ENCODE data around the gene TMEM108. TPM values are rescaled to one million over a fixed set of nuclear protein-coding genes. Genes with fewer than 3 reads are reported as not detected.

TMEM108 gene
- total RNA-seq, 4 donors from 2014 or later = 2.6 to 9.2 (median 4.6) TPM

DNA sequence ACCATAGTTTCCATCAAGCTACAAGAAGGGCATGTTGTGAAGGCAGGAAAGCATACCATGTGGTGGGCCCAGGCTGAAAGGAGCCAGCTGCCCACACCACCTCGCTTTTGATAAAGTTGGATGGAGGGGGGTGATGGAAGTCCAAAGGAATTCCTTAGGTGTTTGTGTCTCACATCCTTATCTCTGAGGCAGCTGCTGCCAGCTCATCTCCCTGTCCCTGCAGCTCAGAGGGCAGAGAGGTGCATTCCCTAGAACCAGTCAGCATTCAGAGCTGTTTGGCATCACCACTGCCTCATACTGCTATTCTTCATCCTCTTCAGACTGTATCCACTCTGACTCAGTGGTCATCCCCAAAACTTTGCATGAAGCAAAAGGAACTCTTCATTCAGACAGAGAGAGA lies 220.2 kb downstream of the TMEM108 start:
- H3K4me3 ChIP-seq (replicated peaks in 1 of 3) = no peak overlapping the region
- no peaks in the 10 kb centered on the region for H3K27me3 ChIP-seq
- H3K36me3 ChIP-seq = no peaks in the 10 kb centered on the region
- TF ChIP-seq, protein P1, sequence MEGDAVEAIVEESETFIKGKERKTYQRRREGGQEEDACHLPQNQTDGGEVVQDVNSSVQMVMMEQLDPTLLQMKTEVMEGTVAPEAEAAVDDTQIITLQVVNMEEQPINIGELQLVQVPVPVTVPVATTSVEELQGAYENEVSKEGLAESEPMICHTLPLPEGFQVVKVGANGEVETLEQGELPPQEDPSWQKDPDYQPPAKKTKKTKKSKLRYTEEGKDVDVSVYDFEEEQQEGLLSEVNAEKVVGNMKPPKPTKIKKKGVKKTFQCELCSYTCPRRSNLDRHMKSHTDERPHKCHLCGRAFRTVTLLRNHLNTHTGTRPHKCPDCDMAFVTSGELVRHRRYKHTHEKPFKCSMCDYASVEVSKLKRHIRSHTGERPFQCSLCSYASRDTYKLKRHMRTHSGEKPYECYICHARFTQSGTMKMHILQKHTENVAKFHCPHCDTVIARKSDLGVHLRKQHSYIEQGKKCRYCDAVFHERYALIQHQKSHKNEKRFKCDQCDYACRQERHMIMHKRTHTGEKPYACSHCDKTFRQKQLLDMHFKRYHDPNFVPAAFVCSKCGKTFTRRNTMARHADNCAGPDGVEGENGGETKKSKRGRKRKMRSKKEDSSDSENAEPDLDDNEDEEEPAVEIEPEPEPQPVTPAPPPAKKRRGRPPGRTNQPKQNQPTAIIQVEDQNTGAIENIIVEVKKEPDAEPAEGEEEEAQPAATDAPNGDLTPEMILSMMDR (IDR thresholded peaks at IDR 0.05) = no peak
- TF ChIP-seq POLR2A (IDR thresholded peaks at IDR 0.05) = no peak
- intact Hi-C loops (cut with DNase I) = no loop called here
- DNase-seq = no peak
- 88 to 100% methylated on average over 1 of the region's 1 CpG for WGBS, 2 donors
- H3K27ac ChIP-seq = no peak overlapping the region
- no peaks in the 10 kb centered on the region for H3K4me1 ChIP-seq
- H3K9me3 ChIP-seq = no peaks in the 10 kb centered on the region

GRCh38 chr3:133259767-133260166 lies 221.6 kb downstream of the TMEM108 start:
- 68 to 98% methylated on average over 4 of the region's 4 CpGs for WGBS, 2 donors
- no peaks in the 10 kb centered on the region for H3K4me1 ChIP-seq
- no peak overlapping the region for H3K4me3 ChIP-seq (replicated peaks in 1 of 3)
- H3K36me3 ChIP-seq = no peaks in the 10 kb centered on the region
- no peak for DNase-seq
- TF ChIP-seq POLR2A (IDR thresholded peaks at IDR 0.05) = no peak
- TF ChIP-seq, protein P1 (IDR thresholded peaks at IDR 0.05) = no peak
- intact Hi-C loops (cut with DNase I) = no loop called here
- H3K27ac ChIP-seq = no peak overlapping the region
- H3K27me3 ChIP-seq = no peaks in the 10 kb centered on the region
- no peaks in the 10 kb centered on the region for H3K9me3 ChIP-seq

- WGBS, 2 donors = 84 to 93% methylated on average over 2 of the region's 2 CpGs
- H3K27ac ChIP-seq = no peak overlapping the region
- H3K9me3 ChIP-seq = no peaks in the 10 kb centered on the region
- no peak for DNase-seq
- no peaks in the 10 kb centered on the region for H3K27me3 ChIP-seq
- no peaks in the 10 kb centered on the region for H3K4me1 ChIP-seq
- H3K36me3 ChIP-seq = no peaks in the 10 kb centered on the region
- H3K4me3 ChIP-seq (replicated peaks in 1 of 3) = no peak overlapping the region
- TF ChIP-seq, protein P1 (IDR thresholded peaks at IDR 0.05) = no peak
- intact Hi-C loops (cut with DNase I) = no loop called here
Measured at GRCh38 chr3:133262333-133262732, 224.1 kb downstream of the TMEM108 start.

DNA sequence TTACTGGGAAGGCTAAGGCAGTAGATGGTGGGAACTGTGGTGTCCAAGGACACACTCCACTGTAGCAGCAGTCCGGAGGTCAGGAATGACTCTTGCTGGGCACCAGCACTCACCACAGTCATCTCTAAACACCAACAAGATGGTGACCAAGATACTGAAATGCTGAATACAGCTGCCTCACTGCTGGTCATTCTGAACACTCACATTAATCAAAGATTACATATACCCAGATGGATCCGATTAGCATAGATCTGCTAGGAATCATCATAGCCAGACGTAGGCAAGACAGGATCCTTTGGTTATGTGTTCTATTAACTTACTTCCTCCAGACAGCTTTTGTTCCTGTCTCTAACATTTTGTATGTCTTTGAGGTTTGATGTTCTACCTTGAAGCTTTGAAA lies 226.7 kb downstream of the TMEM108 start:
- H3K27me3 ChIP-seq = no peaks in the 10 kb centered on the region
- no peak overlapping the region for H3K4me3 ChIP-seq (replicated peaks in 1 of 3)
- peaks cover 0 to 11% of the 10 kb centered on the region in 2 donors for H3K4me1 ChIP-seq
- intact Hi-C loops (cut with DNase I) = no loop called here
- no peaks in the 10 kb centered on the region for H3K36me3 ChIP-seq
- no peak for TF ChIP-seq POLR2A (IDR thresholded peaks at IDR 0.05)
- TF ChIP-seq, protein P1 (IDR thresholded peaks at IDR 0.05) = no peak
- no peak for DNase-seq
- H3K9me3 ChIP-seq = no peaks in the 10 kb centered on the region
- WGBS, 2 donors = 82 to 93% methylated on average over 3 of the region's 3 CpGs
- H3K27ac ChIP-seq = no peak overlapping the region

GRCh38 chr3:133268726-133269134 lies 230.5 kb downstream of the TMEM108 start:
- no peak for DNase-seq
- Histone ChIP-seq H3K4me1 (peaks cover 0 to 11% of the 10 kb centered on the region in 2 donors), H3K36me3 (no peaks in the 10 kb centered on the region), H3K27me3 (no peaks in the 10 kb centered on the region), H3K4me3 (replicated peaks in 1 of 3) (no peak overlapping the region), H3K27ac (no peak overlapping the region), H3K9me3 (no peaks in the 10 kb centered on the region)
- TF ChIP-seq, protein P1 (IDR thresholded peaks at IDR 0.05) = no peak
- no peak for TF ChIP-seq POLR2A (IDR thresholded peaks at IDR 0.05)
- intact Hi-C loops (cut with DNase I) = no loop called here
- WGBS, 2 donors = 25 to 32% methylated on average over 1 of the region's 1 CpG

All from thyroid gland (tissue), 4 donors.